HEK293 (cell line): ENCODE measurements around the gene USF3.

ENCODE experiments used
- HOXC10 ChIP-seq: sonication (generic); formaldehyde crosslinking; IDR thresholded peaks from 2 replicates; pipeline ENCODE4 v1.8.1; 2023; ENCODE audit warnings: mild to moderate bottlenecking, missing genetic modification reagents
- PATZ1 ChIP-seq: fragments of 450-650 bp; formaldehyde crosslinking; IDR thresholded peaks from 2 replicates; pipeline ENCODE4 v1.5.1; 2016; ENCODE audit warnings: missing biosample characterization, missing genetic modification characterization
- SCRT2 ChIP-seq: fragments of 450-650 bp; formaldehyde crosslinking; IDR thresholded peaks from 2 replicates; pipeline ENCODE4 v1.5.1; 2016; ENCODE audit warnings: missing biosample characterization, missing genetic modification characterization
- ZNF26 ChIP-seq: fragments of 450-650 bp; formaldehyde crosslinking; IDR thresholded peaks from 2 replicates; pipeline ENCODE4 v1.5.1; 2016; ENCODE audit warnings: missing biosample characterization, missing genetic modification characterization
- ZNF335 ChIP-seq: fragments of 450-650 bp; formaldehyde crosslinking; conservative IDR thresholded peaks from 2 replicates; pipeline ENCODE4 v1.5.1; 2016; ENCODE audit warnings: missing biosample characterization, missing genetic modification characterization
- ZNF513 ChIP-seq: fragments of 450-650 bp; IDR thresholded peaks from 2 replicates; pipeline ENCODE4 v1.5.1; 2018; ENCODE audit warnings: missing biosample characterization, missing genetic modification characterization
- ZNF558 ChIP-seq: fragments of 450-650 bp; formaldehyde crosslinking; IDR thresholded peaks from 2 replicates; pipeline ENCODE4 v1.5.1; 2016; ENCODE audit warnings: missing biosample characterization, missing genetic modification characterization
- ZNF580 ChIP-seq: fragments of 450-650 bp; formaldehyde crosslinking; IDR thresholded peaks from 2 replicates; pipeline ENCODE4 v1.5.1; 2016; ENCODE audit warnings: missing biosample characterization, missing genetic modification characterization
- ZXDB ChIP-seq: fragments of 450-650 bp; formaldehyde crosslinking; IDR thresholded peaks from 2 replicates; pipeline ENCODE4 v1.5.1; 2016; ENCODE audit warnings: missing biosample characterization, missing genetic modification characterization
- TF ChIP-seq, protein P1 (sequence below): fragments of 450-650 bp; formaldehyde crosslinking; IDR thresholded peaks from 2 replicates; pipeline ENCODE4 v1.5.1; 2017; ENCODE audit warnings: missing biosample characterization, missing genetic modification characterization
- TF ChIP-seq, protein P2 (sequence below): fragments of 450-650 bp; formaldehyde crosslinking; conservative IDR thresholded peaks from 2 replicates; pipeline ENCODE4 v1.5.1; 2016; ENCODE audit warnings: low read depth, missing biosample characterization, missing genetic modification characterization
- TF ChIP-seq, protein P3 (sequence below): fragments of 450-650 bp; formaldehyde crosslinking; optimal IDR thresholded peaks from 2 replicates; pipeline ENCODE3; 2016; ENCODE audit warnings: missing biosample characterization, mild to moderate bottlenecking, missing genetic modification characterization

USF3 gene

GRCh38 chr3:113695786-113696645 lies at the start of gene USF3 (continued):
- TF ChIP-seq ZNF558 (no peak), ZNF26 (tag by site-specific recombination) (no peak), ZNF513 (tag by site-specific recombination) (no peak), SCRT2 (tag by site-specific recombination) (no peak), HOXC10 (no peak), ZNF335 (tag by site-specific recombination) (peak; percentile 67; the same call in 1 of the 2 replicates), ZNF580 (tag by site-specific recombination) (no peak), PATZ1 (tag by site-specific recombination) (peak; percentile 49), ZXDB (tag by site-specific recombination) (no peak)
- TF ChIP-seq, protein P1, sequence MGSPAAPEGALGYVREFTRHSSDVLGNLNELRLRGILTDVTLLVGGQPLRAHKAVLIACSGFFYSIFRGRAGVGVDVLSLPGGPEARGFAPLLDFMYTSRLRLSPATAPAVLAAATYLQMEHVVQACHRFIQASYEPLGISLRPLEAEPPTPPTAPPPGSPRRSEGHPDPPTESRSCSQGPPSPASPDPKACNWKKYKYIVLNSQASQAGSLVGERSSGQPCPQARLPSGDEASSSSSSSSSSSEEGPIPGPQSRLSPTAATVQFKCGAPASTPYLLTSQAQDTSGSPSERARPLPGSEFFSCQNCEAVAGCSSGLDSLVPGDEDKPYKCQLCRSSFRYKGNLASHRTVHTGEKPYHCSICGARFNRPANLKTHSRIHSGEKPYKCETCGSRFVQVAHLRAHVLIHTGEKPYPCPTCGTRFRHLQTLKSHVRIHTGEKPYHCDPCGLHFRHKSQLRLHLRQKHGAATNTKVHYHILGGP (tag by site-specific recombination), result no peak
- TF ChIP-seq, protein P2, sequence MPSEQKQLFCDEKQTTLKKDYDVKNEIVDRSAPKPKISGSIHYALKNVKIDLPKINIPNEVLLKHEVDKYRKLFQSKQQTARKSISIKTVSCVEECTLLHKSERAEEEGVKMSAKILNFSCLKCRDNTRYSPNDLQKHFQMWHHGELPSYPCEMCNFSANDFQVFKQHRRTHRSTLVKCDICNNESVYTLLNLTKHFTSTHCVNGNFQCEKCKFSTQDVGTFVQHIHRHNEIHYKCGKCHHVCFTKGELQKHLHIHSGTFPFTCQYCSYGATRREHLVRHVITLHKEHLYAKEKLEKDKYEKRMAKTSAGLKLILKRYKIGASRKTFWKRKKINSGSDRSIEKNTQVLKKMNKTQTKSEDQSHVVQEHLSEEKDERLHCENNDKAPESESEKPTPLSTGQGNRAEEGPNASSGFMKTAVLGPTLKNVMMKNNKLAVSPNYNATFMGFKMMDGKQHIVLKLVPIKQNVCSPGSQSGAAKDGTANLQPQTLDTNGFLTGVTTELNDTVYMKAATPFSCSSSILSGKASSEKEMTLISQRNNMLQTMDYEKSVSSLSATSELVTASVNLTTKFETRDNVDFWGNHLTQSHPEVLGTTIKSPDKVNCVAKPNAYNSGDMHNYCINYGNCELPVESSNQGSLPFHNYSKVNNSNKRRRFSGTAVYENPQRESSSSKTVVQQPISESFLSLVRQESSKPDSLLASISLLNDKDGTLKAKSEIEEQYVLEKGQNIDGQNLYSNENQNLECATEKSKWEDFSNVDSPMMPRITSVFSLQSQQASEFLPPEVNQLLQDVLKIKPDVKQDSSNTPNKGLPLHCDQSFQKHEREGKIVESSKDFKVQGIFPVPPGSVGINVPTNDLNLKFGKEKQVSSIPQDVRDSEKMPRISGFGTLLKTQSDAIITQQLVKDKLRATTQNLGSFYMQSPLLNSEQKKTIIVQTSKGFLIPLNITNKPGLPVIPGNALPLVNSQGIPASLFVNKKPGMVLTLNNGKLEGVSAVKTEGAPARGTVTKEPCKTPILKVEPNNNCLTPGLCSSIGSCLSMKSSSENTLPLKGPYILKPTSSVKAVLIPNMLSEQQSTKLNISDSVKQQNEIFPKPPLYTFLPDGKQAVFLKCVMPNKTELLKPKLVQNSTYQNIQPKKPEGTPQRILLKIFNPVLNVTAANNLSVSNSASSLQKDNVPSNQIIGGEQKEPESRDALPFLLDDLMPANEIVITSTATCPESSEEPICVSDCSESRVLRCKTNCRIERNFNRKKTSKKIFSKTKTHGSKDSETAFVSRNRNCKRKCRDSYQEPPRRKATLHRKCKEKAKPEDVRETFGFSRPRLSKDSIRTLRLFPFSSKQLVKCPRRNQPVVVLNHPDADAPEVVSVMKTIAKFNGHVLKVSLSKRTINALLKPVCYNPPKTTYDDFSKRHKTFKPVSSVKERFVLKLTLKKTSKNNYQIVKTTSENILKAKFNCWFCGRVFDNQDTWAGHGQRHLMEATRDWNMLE (tag by site-specific recombination), result no peak
- TF ChIP-seq, protein P3, sequence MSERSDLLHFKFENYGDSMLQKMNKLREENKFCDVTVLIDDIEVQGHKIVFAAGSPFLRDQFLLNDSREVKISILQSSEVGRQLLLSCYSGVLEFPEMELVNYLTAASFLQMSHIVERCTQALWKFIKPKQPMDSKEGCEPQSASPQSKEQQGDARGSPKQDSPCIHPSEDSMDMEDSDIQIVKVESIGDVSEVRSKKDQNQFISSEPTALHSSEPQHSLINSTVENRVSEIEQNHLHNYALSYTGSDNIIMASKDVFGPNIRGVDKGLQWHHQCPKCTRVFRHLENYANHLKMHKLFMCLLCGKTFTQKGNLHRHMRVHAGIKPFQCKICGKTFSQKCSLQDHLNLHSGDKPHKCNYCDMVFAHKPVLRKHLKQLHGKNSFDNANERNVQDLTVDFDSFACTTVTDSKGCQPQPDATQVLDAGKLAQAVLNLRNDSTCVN (tag by site-specific recombination), result peak; percentile 71
